Osteoblast (primary cell): ENCODE results near the gene CSTB. TPM values are rescaled to one million over a fixed set of nuclear protein-coding genes. Genes with fewer than 3 reads are reported as not detected.
A peak's percentile ranks its signal among the peaks of the same experiment; 100 is the strongest.

Experiments
- DNase-seq: peaks from one replicate; pipeline ENCODE4 v3.0.0; 2011; ENCODE audit warnings: low spot score, mixed read lengths; ENCODE audit not compliant: insufficient read length; ENCODE audit errors: missing footprints
- H2AFZ ChIP-seq: 2 replicates; pipeline ENCODE4 v1.6.0; 2011; ENCODE audit warnings: mild to moderate bottlenecking, low read length
- H3K27ac ChIP-seq: 2 replicates; pipeline ENCODE4 v1.5.1; 2011; ENCODE audit warnings: mild to moderate bottlenecking, low read depth, low read length, moderate library complexity
- H3K27me3 ChIP-seq: 2 replicates; pipeline ENCODE4 v1.6.0; 2012; ENCODE audit warnings: mild to moderate bottlenecking, control low read depth, inconsistent platforms, low read length, moderate library complexity; ENCODE audit not compliant: insufficient read depth
- H3K36me3 ChIP-seq: 2 replicates; pipeline ENCODE4 v1.5.1; 2011; ENCODE audit warnings: mild to moderate bottlenecking, low read length, control low read depth, moderate library complexity; ENCODE audit not compliant: insufficient read depth
- H3K4me1 ChIP-seq: 2 replicates; pipeline ENCODE4 v1.5.1; 2011; ENCODE audit warnings: mild to moderate bottlenecking, low read length, control low read depth, moderate library complexity; ENCODE audit not compliant: insufficient read depth
- H3K4me2 ChIP-seq: 2 replicates; pipeline ENCODE4 v1.6.0; 2011; ENCODE audit warnings: mild to moderate bottlenecking, low read length; ENCODE audit not compliant: insufficient read depth
- H3K4me3 ChIP-seq: fragments of 200-600 bp; sonication (generic); 3 replicates; pipeline ENCODE4 v1.5.1; 2012; ENCODE audit warnings: mild to moderate bottlenecking, low read length, inconsistent platforms; ENCODE audit not compliant: insufficient read depth
- H3K79me2 ChIP-seq: 2 replicates; pipeline ENCODE4 v1.6.0; 2012; ENCODE audit warnings: mild to moderate bottlenecking, low read length, control low read depth, inconsistent platforms; ENCODE audit not compliant: insufficient read depth
- H3K9me3 ChIP-seq: 2 replicates; pipeline ENCODE4 v1.5.1; 2011; ENCODE audit warnings: low read depth, low read length, control low read depth
- H4K20me1 ChIP-seq: 2 replicates; pipeline ENCODE4 v1.6.0; 2012; ENCODE audit warnings: mild to moderate bottlenecking, low read length, control low read depth; ENCODE audit not compliant: insufficient read depth
- total RNA-seq: library from RNA; depleted of rRNA; stranded (reverse); fragments of >200 nt; gene quantifications from 2 replicates; pipeline ENCODE4 v1.2.3, GENCODE V29; 2012
- TF ChIP-seq, protein P1 (sequence below): IDR thresholded peaks from 2 replicates; pipeline ENCODE4 v1.5.1; 2011; ENCODE audit warnings: mild to moderate bottlenecking, low read depth, low read length, moderate library complexity; ENCODE audit errors: extremely low read depth

CSTB gene
- total RNA-seq, 1 donor, result 14.8 TPM

GRCh38 chr21:43777953-43778352 lies 1.8 kb upstream of the CSTB start:
- Histone ChIP-seq H3K27me3 (no peaks in the 10 kb centered on the region), H3K4me3 (no peak overlapping the region), H3K4me2 (no peak overlapping the region), H2AFZ (no peak overlapping the region), H3K9me3 (no peaks in the 10 kb centered on the region), H3K4me1 (peaks cover 8% of the 10 kb centered on the region), H3K36me3 (peaks cover 7% of the 10 kb centered on the region), H4K20me1 (peaks cover 10% of the 10 kb centered on the region), H3K27ac (no peak overlapping the region), H3K79me2 (peaks cover 29% of the 10 kb centered on the region)
- DNase-seq, result no peak
- TF ChIP-seq, protein P1, sequence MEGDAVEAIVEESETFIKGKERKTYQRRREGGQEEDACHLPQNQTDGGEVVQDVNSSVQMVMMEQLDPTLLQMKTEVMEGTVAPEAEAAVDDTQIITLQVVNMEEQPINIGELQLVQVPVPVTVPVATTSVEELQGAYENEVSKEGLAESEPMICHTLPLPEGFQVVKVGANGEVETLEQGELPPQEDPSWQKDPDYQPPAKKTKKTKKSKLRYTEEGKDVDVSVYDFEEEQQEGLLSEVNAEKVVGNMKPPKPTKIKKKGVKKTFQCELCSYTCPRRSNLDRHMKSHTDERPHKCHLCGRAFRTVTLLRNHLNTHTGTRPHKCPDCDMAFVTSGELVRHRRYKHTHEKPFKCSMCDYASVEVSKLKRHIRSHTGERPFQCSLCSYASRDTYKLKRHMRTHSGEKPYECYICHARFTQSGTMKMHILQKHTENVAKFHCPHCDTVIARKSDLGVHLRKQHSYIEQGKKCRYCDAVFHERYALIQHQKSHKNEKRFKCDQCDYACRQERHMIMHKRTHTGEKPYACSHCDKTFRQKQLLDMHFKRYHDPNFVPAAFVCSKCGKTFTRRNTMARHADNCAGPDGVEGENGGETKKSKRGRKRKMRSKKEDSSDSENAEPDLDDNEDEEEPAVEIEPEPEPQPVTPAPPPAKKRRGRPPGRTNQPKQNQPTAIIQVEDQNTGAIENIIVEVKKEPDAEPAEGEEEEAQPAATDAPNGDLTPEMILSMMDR, result no peak

- peak overlapping the region; percentile 95 for H3K4me2 ChIP-seq
- H3K4me1 ChIP-seq, result peaks cover 8% of the 10 kb centered on the region
- H3K27me3 ChIP-seq, result no peaks in the 10 kb centered on the region
- H3K79me2 ChIP-seq, result peaks cover 29% of the 10 kb centered on the region
- no peak overlapping the region for H2AFZ ChIP-seq
- no peaks in the 10 kb centered on the region for H3K9me3 ChIP-seq
- TF ChIP-seq, protein P1, result no peak
- peaks cover 12% of the 10 kb centered on the region for H3K36me3 ChIP-seq
- peaks cover 10% of the 10 kb centered on the region for H4K20me1 ChIP-seq
- peak overlapping the region; percentile 91 for H3K4me3 ChIP-seq
- H3K27ac ChIP-seq, result no peak overlapping the region
- no peak for DNase-seq
These were observed 918 bp downstream of the CSTB start for GRCh38 chr21:43775190-43775589.

DNA sequence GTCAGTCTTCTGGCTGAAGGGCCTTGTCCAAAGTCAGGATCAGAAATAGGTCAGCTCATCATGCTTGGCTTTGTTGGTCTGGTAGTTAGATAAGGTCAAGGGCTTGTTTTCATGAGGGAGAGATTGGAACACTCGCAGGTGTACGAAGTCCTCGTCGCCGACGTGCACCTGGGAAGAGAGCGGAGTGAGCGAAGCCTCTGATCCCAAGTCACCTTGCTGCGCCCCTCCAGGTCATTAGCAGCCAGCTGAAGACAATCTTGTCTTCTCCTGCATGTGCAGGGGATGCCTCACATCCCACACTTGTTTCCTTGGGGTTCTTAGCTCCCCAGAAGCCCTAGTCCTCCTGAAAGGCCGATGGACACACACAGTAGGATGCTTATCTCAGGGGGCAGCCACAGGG lies 1.9 kb downstream of the CSTB start:
- no peaks in the 10 kb centered on the region for H3K27me3 ChIP-seq
- H4K20me1 ChIP-seq, result peaks cover 10% of the 10 kb centered on the region
- peaks cover 29% of the 10 kb centered on the region for H3K79me2 ChIP-seq
- no peak for DNase-seq
- TF ChIP-seq, protein P1, result no peak
- H3K4me3 ChIP-seq, result no peak overlapping the region
- H3K4me1 ChIP-seq, result peaks cover 8% of the 10 kb centered on the region
- H3K36me3 ChIP-seq, result peaks cover 12% of the 10 kb centered on the region
- H3K4me2 ChIP-seq, result no peak overlapping the region
- H2AFZ ChIP-seq, result no peak overlapping the region
- no peak overlapping the region for H3K27ac ChIP-seq
- H3K9me3 ChIP-seq, result no peaks in the 10 kb centered on the region

DNA sequence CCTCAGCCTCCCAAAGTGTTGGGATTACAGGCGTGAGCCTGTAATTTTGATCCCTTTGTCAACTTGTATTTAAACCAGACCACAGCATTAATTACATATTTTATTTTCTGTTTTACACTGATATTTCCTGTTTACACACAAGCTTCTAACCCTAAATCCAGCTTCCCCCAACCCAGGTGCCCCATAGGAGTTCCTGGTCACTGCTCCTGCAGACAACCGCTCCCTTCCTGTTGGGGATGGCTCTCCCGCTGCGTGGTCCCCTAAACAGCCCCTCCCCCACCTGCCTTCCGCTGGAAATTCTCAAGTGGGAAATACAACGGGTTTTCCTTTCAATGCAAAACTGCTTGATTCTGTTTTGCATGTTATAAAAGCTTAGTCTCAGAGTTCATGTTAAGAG lies 3.7 kb downstream of the CSTB start:
- Histone ChIP-seq H3K27me3 (no peaks in the 10 kb centered on the region), H4K20me1 (peaks cover 10% of the 10 kb centered on the region), H3K79me2 (peaks cover 29% of the 10 kb centered on the region), H3K4me2 (no peak overlapping the region), H3K27ac (no peak overlapping the region), H3K9me3 (no peaks in the 10 kb centered on the region), H3K4me1 (peaks cover 14% of the 10 kb centered on the region), H2AFZ (no peak overlapping the region), H3K36me3 (peaks cover 12% of the 10 kb centered on the region), H3K4me3 (no peak overlapping the region)
- TF ChIP-seq, protein P1, result no peak
- no peak for DNase-seq
